Measurements from ENCODE around the gene TUBB1.

The TUBB1 gene

GRCh38 chr20:59051666-59052185, 32.5 kb downstream of the TUBB1 start:
- Histone ChIP-seq H3K4me1 (peaks cover 0 to 6% (median 0%) of the 10 kb centered on the region in 10 experiments; a peak in 2 of 20 replicates), H3K9ac (no peak overlapping the region), H3K9me3 (replicated peaks in 1 of 11) (0 out of 22 replicates have a peak, but pooled peaks cover 0 to 2% (median 0%) of the 10 kb centered on the region in 11 experiments), H3K36me3 (no peaks in the 10 kb centered on the region), H3K27ac (no peak overlapping the region), H3K27me3 (no peaks in the 10 kb centered on the region), H3K4me2 (no peak overlapping the region), H4K20me1 (no peaks in the 10 kb centered on the region), H3K4me3 (no peak overlapping the region)
- no peak for TF ChIP-seq Cebpa-rat (IDR thresholded peaks at IDR 0.05)

- no peaks in the 10 kb centered on the region for H3K4me1 ChIP-seq
- H3K36me3 ChIP-seq = no peaks in the 10 kb centered on the region
- H3K4me3 ChIP-seq = no peak overlapping the region
- peaks cover 0 to 5% (median 0%) of the 10 kb centered on the region in 11 experiments; a peak in 1 of 22 replicates for H3K9me3 ChIP-seq (replicated peaks in 1 of 11)
- no peaks in the 10 kb centered on the region for H4K20me1 ChIP-seq
- no peak for TF ChIP-seq Cebpa-rat (IDR thresholded peaks at IDR 0.05)
- H3K4me2 ChIP-seq = no peak overlapping the region
- no peak overlapping the region for H3K9ac ChIP-seq
- H3K27ac ChIP-seq = no peak overlapping the region
- H3K27me3 ChIP-seq = no peaks in the 10 kb centered on the region
Observed at GRCh38 chr20:59055302-59055701, 36.1 kb downstream of the TUBB1 start.

GRCh38 chr20:59062081-59062480, 42.9 kb downstream of the TUBB1 start:
- Histone ChIP-seq H3K4me2 (no peak overlapping the region), H3K9me3 (replicated peaks in 1 of 11) (peaks cover 0 to 5% (median 0%) of the 10 kb centered on the region in 11 experiments; a peak in 1 of 22 replicates), H3K4me1 (no peaks in the 10 kb centered on the region), H3K9ac (no peak overlapping the region), H3K27ac (no peak overlapping the region), H3K27me3 (no peaks in the 10 kb centered on the region), H3K4me3 (no peak overlapping the region), H3K36me3 (no peaks in the 10 kb centered on the region), H4K20me1 (no peaks in the 10 kb centered on the region)
- no peak for TF ChIP-seq Cebpa-rat (IDR thresholded peaks at IDR 0.05)

GRCh38 chr20:59063358-59064213, 44.4 kb downstream of the TUBB1 start:
- no peaks in the 10 kb centered on the region for H3K9me3 ChIP-seq (replicated peaks in 1 of 11)
- H3K27ac ChIP-seq = no peak overlapping the region
- no peak overlapping the region for H3K4me3 ChIP-seq
- peak overlapping the region in 1 of 11 experiments; percentile 38; a peak in 1 of 22 replicates for H3K9ac ChIP-seq
- H3K4me2 ChIP-seq = no peak overlapping the region
- no peaks in the 10 kb centered on the region for H3K27me3 ChIP-seq
- H3K4me1 ChIP-seq = peaks cover 0 to 4% (median 0%) of the 10 kb centered on the region in 10 experiments; a peak in 6 of 20 replicates
- no peak for TF ChIP-seq Cebpa-rat (IDR thresholded peaks at IDR 0.05)
- no peaks in the 10 kb centered on the region for H3K36me3 ChIP-seq
- H4K20me1 ChIP-seq = no peaks in the 10 kb centered on the region

GRCh38 chr20:59064214-59064722, 45.0 kb downstream of the TUBB1 start:
- H3K4me3 ChIP-seq = no peak overlapping the region
- TF ChIP-seq Cebpa-rat (IDR thresholded peaks at IDR 0.05) = no peak
- H3K27ac ChIP-seq = no peak overlapping the region
- H3K9me3 ChIP-seq (replicated peaks in 1 of 11) = no peaks in the 10 kb centered on the region
- H3K4me2 ChIP-seq = no peak overlapping the region
- no peaks in the 10 kb centered on the region for H4K20me1 ChIP-seq
- no peaks in the 10 kb centered on the region for H3K27me3 ChIP-seq
- no peaks in the 10 kb centered on the region for H3K36me3 ChIP-seq
- no peak overlapping the region for H3K9ac ChIP-seq
- peaks cover 0 to 11% (median 0%) of the 10 kb centered on the region in 10 experiments; a peak in 6 of 20 replicates for H3K4me1 ChIP-seq

- Histone ChIP-seq H3K27me3 (no peaks in the 10 kb centered on the region), H3K4me1 (peaks cover 9 to 41% (median 17%) of the 10 kb centered on the region in 10 experiments), H3K9ac (no peak overlapping the region), H3K9me3 (replicated peaks in 1 of 11) (no peaks in the 10 kb centered on the region), H3K4me2 (peak overlapping the region in 2 of 11 experiments; percentile 63 to 82; a peak in 4 of 22 replicates), H3K36me3 (no peaks in the 10 kb centered on the region), H3K4me3 (no peak overlapping the region), H3K27ac (no peak overlapping the region), H4K20me1 (no peaks in the 10 kb centered on the region)
- TF ChIP-seq Cebpa-rat (IDR thresholded peaks at IDR 0.05) = no peak
Observed at GRCh38 chr20:59068534-59068933, 49.3 kb downstream of the TUBB1 start.

GRCh38 chr20:59069026-59069425, 49.8 kb downstream of the TUBB1 start:
- H3K27me3 ChIP-seq = no peaks in the 10 kb centered on the region
- no peak overlapping the region for H3K9ac ChIP-seq
- H3K4me3 ChIP-seq = no peak overlapping the region
- no peaks in the 10 kb centered on the region for H4K20me1 ChIP-seq
- H3K4me2 ChIP-seq = peak overlapping the region in 2 of 11 experiments; percentile 63 to 82; a peak in 4 of 22 replicates
- H3K36me3 ChIP-seq = no peaks in the 10 kb centered on the region
- no peak for TF ChIP-seq Cebpa-rat (IDR thresholded peaks at IDR 0.05)
- no peak overlapping the region for H3K27ac ChIP-seq
- peaks cover 9 to 41% (median 17%) of the 10 kb centered on the region in 10 experiments for H3K4me1 ChIP-seq
- no peaks in the 10 kb centered on the region for H3K9me3 ChIP-seq (replicated peaks in 1 of 11)

GRCh38 chr20:59071216-59071615, 52.0 kb downstream of the TUBB1 start:
- peak overlapping the region in 5 of 11 experiments; percentile 33 to 86 (median 56); a peak in 9 of 22 replicates for H3K4me2 ChIP-seq
- H3K36me3 ChIP-seq = no peaks in the 10 kb centered on the region
- no peak overlapping the region for H3K9ac ChIP-seq
- H3K27me3 ChIP-seq = no peaks in the 10 kb centered on the region
- H4K20me1 ChIP-seq = no peaks in the 10 kb centered on the region
- peaks cover 9 to 41% (median 17%) of the 10 kb centered on the region in 10 experiments for H3K4me1 ChIP-seq
- H3K27ac ChIP-seq = no peak overlapping the region
- TF ChIP-seq Cebpa-rat (IDR thresholded peaks at IDR 0.05) = no peak
- no peak overlapping the region for H3K4me3 ChIP-seq
- no peaks in the 10 kb centered on the region for H3K9me3 ChIP-seq (replicated peaks in 1 of 11)

GRCh38 chr20:59073582-59073981, 54.4 kb downstream of the TUBB1 start:
- Histone ChIP-seq H3K27ac (no peak overlapping the region), H3K4me1 (peaks cover 12 to 51% (median 20%) of the 10 kb centered on the region in 10 experiments), H3K4me3 (no peak overlapping the region), H3K27me3 (no peaks in the 10 kb centered on the region), H3K36me3 (no peaks in the 10 kb centered on the region), H3K9ac (no peak overlapping the region), H3K9me3 (replicated peaks in 1 of 11) (no peaks in the 10 kb centered on the region), H4K20me1 (no peaks in the 10 kb centered on the region), H3K4me2 (peak overlapping the region in 2 of 11 experiments; percentile 56 to 68; a peak in 2 of 22 replicates)
- no peak for TF ChIP-seq Cebpa-rat (IDR thresholded peaks at IDR 0.05)
